ENCODE measurements around the gene HOXA11.

DNA sequence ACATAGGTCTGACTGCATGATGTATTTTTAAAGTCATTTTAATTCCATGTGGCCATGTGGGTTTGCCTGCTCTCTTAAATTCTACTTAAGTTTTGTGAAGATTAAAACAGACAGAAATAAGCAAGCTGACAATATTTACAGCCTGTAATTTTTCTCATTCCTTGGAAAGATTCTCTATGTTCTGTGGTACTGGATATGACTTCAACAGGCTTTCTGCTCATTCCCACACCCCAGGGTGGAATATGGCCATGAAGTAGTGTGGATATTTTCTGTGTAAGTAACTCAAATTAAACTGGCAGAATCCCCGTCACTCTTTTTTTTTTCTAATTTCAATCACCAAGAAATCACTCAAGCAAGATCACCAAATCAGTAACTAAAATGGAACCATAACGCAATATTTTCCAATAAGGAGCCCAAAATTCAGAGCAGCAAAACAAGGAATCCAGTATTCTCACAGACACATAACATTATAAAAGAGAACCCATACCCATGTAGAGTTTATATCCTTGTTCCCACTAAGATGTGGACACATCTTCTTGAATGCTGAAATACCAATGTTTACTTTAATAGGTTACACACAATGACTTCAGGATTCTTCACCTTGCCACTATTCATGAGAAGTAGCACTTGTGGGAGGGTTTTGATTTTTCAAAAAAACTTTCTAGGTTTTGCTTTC is 47.3 kb downstream of the HOXA11 start:
- TF ChIP-seq, protein P1, sequence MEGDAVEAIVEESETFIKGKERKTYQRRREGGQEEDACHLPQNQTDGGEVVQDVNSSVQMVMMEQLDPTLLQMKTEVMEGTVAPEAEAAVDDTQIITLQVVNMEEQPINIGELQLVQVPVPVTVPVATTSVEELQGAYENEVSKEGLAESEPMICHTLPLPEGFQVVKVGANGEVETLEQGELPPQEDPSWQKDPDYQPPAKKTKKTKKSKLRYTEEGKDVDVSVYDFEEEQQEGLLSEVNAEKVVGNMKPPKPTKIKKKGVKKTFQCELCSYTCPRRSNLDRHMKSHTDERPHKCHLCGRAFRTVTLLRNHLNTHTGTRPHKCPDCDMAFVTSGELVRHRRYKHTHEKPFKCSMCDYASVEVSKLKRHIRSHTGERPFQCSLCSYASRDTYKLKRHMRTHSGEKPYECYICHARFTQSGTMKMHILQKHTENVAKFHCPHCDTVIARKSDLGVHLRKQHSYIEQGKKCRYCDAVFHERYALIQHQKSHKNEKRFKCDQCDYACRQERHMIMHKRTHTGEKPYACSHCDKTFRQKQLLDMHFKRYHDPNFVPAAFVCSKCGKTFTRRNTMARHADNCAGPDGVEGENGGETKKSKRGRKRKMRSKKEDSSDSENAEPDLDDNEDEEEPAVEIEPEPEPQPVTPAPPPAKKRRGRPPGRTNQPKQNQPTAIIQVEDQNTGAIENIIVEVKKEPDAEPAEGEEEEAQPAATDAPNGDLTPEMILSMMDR (IDR thresholded peaks at IDR 0.05; ENCODE audit: low read length), result no peak
- no peak for TF ChIP-seq EZH2 (IDR thresholded peaks at IDR 0.05; ENCODE audit: borderline replicate concordance, low read length)

Data from OCI-LY1 (cell line).